Small intestine (tissue), 7 donors: ENCODE data around the gene HOXB2. TPM values are rescaled to one million over a fixed set of nuclear protein-coding genes. Genes with fewer than 3 reads are reported as not detected.
A peak's percentile ranks its signal among the peaks of the same experiment; 100 is the strongest.

ENCODE experiments used
- DNase-seq, 2 donors: peaks; one replicate each; pipeline versions ENCODE4 v3.0.0 to v3.0.0-alpha.2; 2013
- FAIRE-seq: peaks from 2 replicates; lab custom pipeline; 2012; peaks lifted over from hg19 to GRCh38; lab: Jason Lieb, UNC
- H3K27ac ChIP-seq, 3 donors: one replicate each; pipeline ENCODE4 v1.5.1; 2013; ENCODE audit warnings: low read length in 2 of 3, mild to moderate bottlenecking in 2 of 3, control low read depth in 1 of 3, inconsistent platforms in 1 of 3, low read depth in 1 of 3, moderate library complexity in 1 of 3
- H3K27me3 ChIP-seq, 3 donors: one replicate each; pipeline ENCODE4 v1.6.1; 2013; ENCODE audit warnings: low read length in 3 of 3, inconsistent platforms in 1 of 3; ENCODE audit not compliant: control insufficient read depth in 3 of 3, insufficient read depth in 3 of 3
- H3K36me3 ChIP-seq, 3 donors: one replicate each; pipeline ENCODE4 v1.6.1; 2013; ENCODE audit warnings: low read length in 3 of 3, inconsistent platforms in 1 of 3, low read depth in 1 of 3, mild to moderate bottlenecking in 1 of 3, moderate library complexity in 1 of 3; ENCODE audit not compliant: control insufficient read depth in 3 of 3, insufficient read depth in 2 of 3
- H3K4me1 ChIP-seq, 3 donors: one replicate each; pipeline ENCODE4 v1.6.1; 2013; ENCODE audit warnings: low read length in 2 of 3, inconsistent platforms in 1 of 3, low read depth in 1 of 3, mild to moderate bottlenecking in 1 of 3, moderate library complexity in 1 of 3; ENCODE audit not compliant: control insufficient read depth in 3 of 3, insufficient read depth in 2 of 3
- H3K4me3 ChIP-seq, 3 donors: one replicate each; pipeline ENCODE4 v1.5.1; 2013; ENCODE audit warnings: low read length in 3 of 3, control low read depth in 1 of 3, inconsistent platforms in 1 of 3, low read depth in 1 of 3, mild to moderate bottlenecking in 1 of 3, moderate library complexity in 1 of 3
- H3K9me3 ChIP-seq, 2 donors: one replicate each; pipeline ENCODE4 v1.6.1; 2013; ENCODE audit warnings: low read depth in 1 of 2, low read length in 1 of 2; ENCODE audit not compliant: control insufficient read depth in 2 of 2, insufficient read depth in 1 of 2
- WGBS, 3 donors: extraction: QIAGEN DNeasy Blood & Tissue Kit; methylation state at CpG; one replicate each; pipeline ENCODE4 v1.1.7; 2013; 5-methylcytosine and 5-hydroxymethylcytosine counted together
- polyA plus RNA-seq, 4 donors: library from polyadenylated mRNA; stranded (reverse) in 3 of 4; unstranded in 1 of 4; fragments of 200-250 nt in 3 of 4; fragments of 120-200 nt in 1 of 4; gene quantifications; one replicate each; pipeline versions ENCODE4 v1.2.1 to v1.2.3, GENCODE V29; 2013
- donor health status: healthy with polysubstance abuse.
- donor health status: control.
- donor health status: control.
- donor health status: Bipolar disorder and iron deficiency.
- donor health status: healthy.

Gene HOXB2
- polyA plus RNA-seq, 4 donors: 0.89 to 9.5 (median 6.2) TPM

GRCh38 chr17:48559840-48560817 lies 15.2 kb upstream of the HOXB2 start:
- no peaks in the 10 kb centered on the region for H3K9me3 ChIP-seq
- WGBS, 3 donors: 59 to 67% (median 63%) methylated on average over 14 of the region's 14 CpGs
- DNase-seq (no peak), FAIRE-seq (no peak)
- H3K36me3 ChIP-seq: peaks cover 0 to 35% (median 0%) of the 10 kb centered on the region in 3 donors
- peak overlapping the region in 2 of 3 donors; percentile 56 to 82 for H3K27ac ChIP-seq
- peaks cover 0 to 44% (median 0%) of the 10 kb centered on the region in 3 donors for H3K4me1 ChIP-seq
- no peak overlapping the region for H3K4me3 ChIP-seq
- peaks cover 0 to 87% (median 0%) of the 10 kb centered on the region in 3 donors for H3K27me3 ChIP-seq

- peak overlapping the region in 2 of 3 donors; percentile 56 to 82 for H3K27ac ChIP-seq
- 36 to 51% (median 50%) methylated on average over 16 of the region's 16 CpGs for WGBS, 3 donors
- no peak overlapping the region for H3K4me3 ChIP-seq
- peaks cover 0 to 87% (median 0%) of the 10 kb centered on the region in 3 donors for H3K27me3 ChIP-seq
- H3K36me3 ChIP-seq: peaks cover 0 to 35% (median 0%) of the 10 kb centered on the region in 3 donors
- no peaks in the 10 kb centered on the region for H3K9me3 ChIP-seq
- no peak for DNase-seq
- peaks cover 0 to 48% (median 0%) of the 10 kb centered on the region in 3 donors for H3K4me1 ChIP-seq
- FAIRE-seq: no peak
Observed at GRCh38 chr17:48559122-48559839, 14.4 kb upstream of the HOXB2 start.

GRCh38 chr17:48558831-48559121 lies 13.9 kb upstream of the HOXB2 start:
- WGBS, 3 donors: 59 to 72% (median 61%) methylated on average over 2 of the region's 2 CpGs
- Histone ChIP-seq H3K4me3 (no peak overlapping the region), H3K36me3 (peaks cover 0 to 36% (median 0%) of the 10 kb centered on the region in 3 donors), H3K9me3 (no peaks in the 10 kb centered on the region), H3K27me3 (peaks cover 0 to 90% (median 0%) of the 10 kb centered on the region in 3 donors), H3K27ac (peak overlapping the region in 2 of 3 donors; percentile 56 to 82), H3K4me1 (peaks cover 0 to 49% (median 0%) of the 10 kb centered on the region in 3 donors)
- DNase-seq (no peak), FAIRE-seq (no peak)

GRCh38 chr17:48558057-48558830 lies 13.3 kb upstream of the HOXB2 start:
- H3K4me1 ChIP-seq: peaks cover 0 to 49% (median 0%) of the 10 kb centered on the region in 3 donors
- no peak for FAIRE-seq

GRCh38 chr17:48556576-48557401 lies 11.9 kb upstream of the HOXB2 start:
- no peak for FAIRE-seq

More at GRCh38 chr17:48558057-48558830, 13.3 kb upstream of the HOXB2 start:
- DNase-seq: no peak
- 61 to 75% (median 68%) methylated on average over 13 of the region's 13 CpGs for WGBS, 3 donors
- no peaks in the 10 kb centered on the region for H3K9me3 ChIP-seq
- peaks cover 0 to 34% (median 0%) of the 10 kb centered on the region in 3 donors for H3K36me3 ChIP-seq
- H3K27me3 ChIP-seq: peaks cover 0 to 87% (median 0%) of the 10 kb centered on the region in 3 donors
- peak overlapping the region in 2 of 3 donors; percentile 63 to 82 for H3K27ac ChIP-seq
- no peak overlapping the region for H3K4me3 ChIP-seq

GRCh38 chr17:48556229-48556575 lies 11.3 kb upstream of the HOXB2 start:
- peaks cover 0 to 86% (median 2%) of the 10 kb centered on the region in 3 donors for H3K27me3 ChIP-seq

More at GRCh38 chr17:48556576-48557401, 11.9 kb upstream of the HOXB2 start:
- no peaks in the 10 kb centered on the region for H3K9me3 ChIP-seq
- no peak for DNase-seq
- H3K27me3 ChIP-seq: peaks cover 0 to 86% (median 0%) of the 10 kb centered on the region in 3 donors
- H3K36me3 ChIP-seq: peaks cover 0 to 36% (median 0%) of the 10 kb centered on the region in 3 donors
- H3K27ac ChIP-seq: peak overlapping the region in 2 of 3 donors; percentile 63 to 82
- peaks cover 0 to 46% (median 0%) of the 10 kb centered on the region in 3 donors for H3K4me1 ChIP-seq
- H3K4me3 ChIP-seq: no peak overlapping the region
- WGBS, 3 donors: 39 to 48% (median 41%) methylated on average over 7 of the region's 7 CpGs

More at GRCh38 chr17:48556229-48556575, 11.3 kb upstream of the HOXB2 start:
- H3K36me3 ChIP-seq: peaks cover 0 to 35% (median 0%) of the 10 kb centered on the region in 3 donors
- no peak for FAIRE-seq
- no peak for DNase-seq
- peaks cover 0 to 47% (median 0%) of the 10 kb centered on the region in 3 donors for H3K4me1 ChIP-seq
- peak overlapping the region in 2 of 3 donors; percentile 63 to 84 for H3K27ac ChIP-seq
- WGBS, 3 donors: 57 to 71% (median 61%) methylated on average over 5 of the region's 5 CpGs
- no peaks in the 10 kb centered on the region for H3K9me3 ChIP-seq
- no peak overlapping the region for H3K4me3 ChIP-seq
